Stimulated activated CD8-positive, alpha-beta memory T cell treated with anti-CD3 and anti-CD28 coated beads, Interleukin-7, amount 100 ng/mL, for 48 hours (primary cell): ENCODE measurements around the gene GBA3.

Experiments
- DNase-seq, 2 donors: peaks; one replicate each; pipeline ENCODE4 v3.0.0-alpha.2; 2020; ENCODE audit warnings: low read depth in 1 of 2; ENCODE audit errors: extremely low read depth in 1 of 2

Gene GBA3

DNA sequence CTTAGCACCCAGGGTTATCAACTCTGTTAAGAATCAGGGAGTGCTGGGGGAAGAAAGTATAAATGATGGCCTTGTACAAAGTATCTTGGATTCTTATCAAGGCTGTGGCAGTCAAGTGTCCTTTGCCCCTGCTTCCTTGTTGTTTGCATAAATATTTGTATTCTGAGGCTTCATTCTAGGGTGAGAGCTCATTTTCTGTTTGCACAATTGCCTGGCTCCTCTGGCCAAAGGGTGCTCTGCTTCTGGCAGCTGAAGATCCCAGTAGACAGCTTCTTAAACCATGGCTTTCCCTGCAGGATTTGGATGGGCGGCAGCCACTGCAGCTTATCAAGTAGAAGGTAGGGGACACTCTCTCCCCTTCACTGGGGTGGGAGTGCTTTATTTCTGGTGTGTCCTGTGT lies at the start of gene GBA3:
Gene GBA3 (plus strand): TSS at position 202 of the 400 bp plus-strand sequence.
- DNase-seq: no peak

DNA sequence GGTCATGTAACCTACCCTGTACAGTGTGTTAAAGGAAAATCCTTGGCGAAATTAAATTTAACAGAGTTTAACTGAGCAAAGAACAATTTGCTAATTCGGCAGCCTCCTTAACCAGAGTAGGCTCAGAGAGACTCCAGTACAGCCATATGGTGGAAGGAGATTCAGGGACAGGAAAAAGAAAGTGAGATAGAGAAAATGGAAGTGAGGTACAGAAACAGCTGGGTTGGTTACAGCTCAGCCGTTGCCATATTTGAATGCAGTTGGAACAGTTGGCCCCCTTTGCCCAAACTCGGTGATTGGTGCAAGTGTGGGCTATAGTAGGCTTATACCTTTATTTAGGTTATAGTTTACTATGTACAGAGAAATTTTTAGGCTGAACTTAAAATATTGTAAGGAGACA lies 48.8 kb upstream of the GBA3 start:
- DNase-seq: no peak

DNA sequence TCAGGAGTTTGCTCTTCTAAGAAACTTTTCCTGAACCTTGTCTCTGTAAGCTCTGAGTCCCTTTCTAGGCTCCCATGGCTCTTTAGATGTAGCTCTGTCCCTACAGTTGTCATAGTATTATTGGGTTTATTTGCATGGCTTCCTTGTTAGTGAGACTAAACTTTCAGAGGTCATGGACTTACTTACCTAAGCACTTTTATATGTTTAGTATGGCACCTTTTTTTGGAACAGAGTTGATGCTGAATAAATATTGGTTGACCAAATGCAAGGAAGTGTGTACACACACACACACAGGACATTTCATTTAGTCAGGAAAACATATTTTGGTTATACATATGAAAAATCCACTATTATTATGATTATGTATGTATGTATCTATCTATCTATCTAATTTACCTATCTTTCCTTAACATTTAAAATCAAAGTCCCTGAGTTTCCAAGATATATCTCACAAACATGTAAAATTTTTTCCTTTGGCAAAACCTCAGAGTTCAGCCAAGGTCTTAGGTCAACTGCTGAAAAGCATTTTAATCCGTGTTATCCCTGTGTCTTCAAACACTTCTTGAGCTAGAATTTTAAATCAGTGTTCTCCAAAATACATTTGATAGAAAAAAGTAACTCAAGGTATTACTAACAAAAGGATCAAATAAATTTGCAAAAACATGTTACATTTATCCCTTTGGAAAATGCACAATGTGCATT lies 47.1 kb upstream of the GBA3 start:
- DNase-seq: no peak

DNA sequence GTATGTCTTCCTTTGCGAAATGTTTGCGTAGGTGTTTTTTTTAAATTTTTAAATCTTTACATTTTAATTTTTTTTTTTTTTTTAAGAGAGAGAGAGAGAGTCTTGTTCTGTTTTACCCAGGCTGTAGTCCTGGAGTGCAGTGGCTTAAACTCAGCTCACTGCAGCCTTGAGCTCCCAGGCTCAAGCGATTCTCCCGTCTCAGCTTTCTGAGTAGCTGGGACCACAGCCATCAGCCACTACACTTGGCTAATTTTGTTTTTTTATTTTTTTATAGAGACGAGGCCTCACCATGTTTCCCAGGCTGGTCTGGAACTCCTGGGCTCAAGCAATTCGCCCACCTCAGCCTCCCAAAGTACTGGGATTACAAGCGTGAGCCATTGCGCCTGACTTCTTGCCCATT lies 43.7 kb upstream of the GBA3 start:
- DNase-seq: no peak

DNA sequence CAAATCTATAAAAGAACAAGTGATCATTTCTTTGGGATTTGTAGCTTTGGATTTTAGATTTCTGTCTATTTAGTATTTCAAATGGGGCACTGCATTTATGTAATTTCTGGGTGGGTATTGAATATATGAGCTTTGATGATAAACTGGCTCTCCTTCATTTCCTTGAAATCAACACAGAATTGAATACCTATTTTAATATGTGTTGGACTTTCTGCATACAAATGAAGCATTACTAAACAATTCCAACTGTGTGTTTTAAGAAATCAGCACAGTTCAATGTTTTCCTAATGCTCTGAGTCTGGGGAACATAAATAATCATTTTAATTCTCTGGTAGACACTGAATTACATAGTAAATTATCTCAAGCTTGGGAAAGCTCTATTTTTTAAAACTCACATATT lies 42.0 kb upstream of the GBA3 start:
- DNase-seq: no peak

DNA sequence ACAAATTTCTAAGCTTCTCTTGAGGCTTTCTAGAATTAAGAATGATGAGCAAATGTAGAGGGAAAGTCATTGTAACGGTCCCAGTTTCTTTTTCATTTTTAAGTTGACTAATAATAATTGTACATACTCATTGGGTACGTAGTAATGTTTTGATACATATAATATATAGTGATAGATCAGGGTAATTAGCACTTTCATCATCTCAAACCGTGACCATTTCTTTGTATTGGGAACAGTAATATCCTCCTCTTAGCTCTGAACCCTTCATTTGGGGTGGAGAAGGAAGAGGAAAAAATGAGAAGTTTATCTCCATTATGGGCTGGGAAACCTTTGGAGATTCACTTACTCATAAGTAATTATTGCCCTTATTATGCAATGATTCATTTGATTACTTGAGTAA lies 39.0 kb upstream of the GBA3 start:
- DNase-seq: no peak

DNA sequence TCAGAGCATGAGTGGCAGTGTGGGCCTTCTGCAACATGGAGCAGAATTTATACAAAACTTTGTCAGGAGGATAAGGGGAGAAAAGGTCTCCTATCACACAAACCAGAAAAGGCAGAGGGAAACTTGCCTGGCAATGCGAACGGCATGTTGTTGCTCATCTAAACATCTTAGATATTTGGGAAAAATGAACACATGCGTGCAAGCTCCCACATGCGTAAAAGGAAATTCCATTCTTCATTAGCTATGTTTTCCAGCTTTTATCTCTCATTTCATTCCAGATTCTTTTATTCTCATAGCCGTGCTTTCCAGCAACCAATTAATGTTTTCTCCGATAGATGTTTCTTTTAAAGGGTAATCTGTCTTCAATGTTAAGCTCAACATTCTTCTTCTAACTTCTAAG lies 31.3 kb upstream of the GBA3 start:
- DNase-seq: no peak

DNA sequence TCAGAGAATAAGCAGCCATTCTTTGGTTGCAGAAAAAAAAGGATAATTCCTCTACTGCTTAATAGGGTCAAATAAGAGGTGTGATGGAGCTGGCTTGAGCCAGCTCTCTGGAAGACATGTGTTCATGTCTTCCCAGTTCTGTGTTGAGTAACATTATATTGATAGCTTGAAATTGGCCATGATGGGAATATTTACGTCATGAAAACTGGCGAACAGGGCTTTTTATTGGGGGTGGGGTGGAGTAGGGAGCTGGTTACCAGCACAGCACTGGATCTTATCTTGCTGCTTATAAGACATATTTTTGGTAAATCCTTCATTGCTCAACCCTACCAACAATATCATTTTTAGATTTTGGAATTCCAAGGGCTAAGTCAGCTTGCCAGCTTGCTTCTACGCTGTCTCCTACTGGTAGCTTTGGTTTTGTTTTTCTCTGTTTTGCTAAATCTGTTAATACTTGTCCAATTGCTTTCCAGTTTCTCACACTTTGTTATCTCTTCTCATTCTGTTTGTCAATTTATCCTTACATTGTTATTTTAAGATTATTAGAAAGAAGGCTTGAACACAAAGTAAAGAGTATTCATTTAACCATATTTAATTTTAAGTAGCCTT lies 25.3 kb upstream of the GBA3 start:
- no peak for DNase-seq

DNA sequence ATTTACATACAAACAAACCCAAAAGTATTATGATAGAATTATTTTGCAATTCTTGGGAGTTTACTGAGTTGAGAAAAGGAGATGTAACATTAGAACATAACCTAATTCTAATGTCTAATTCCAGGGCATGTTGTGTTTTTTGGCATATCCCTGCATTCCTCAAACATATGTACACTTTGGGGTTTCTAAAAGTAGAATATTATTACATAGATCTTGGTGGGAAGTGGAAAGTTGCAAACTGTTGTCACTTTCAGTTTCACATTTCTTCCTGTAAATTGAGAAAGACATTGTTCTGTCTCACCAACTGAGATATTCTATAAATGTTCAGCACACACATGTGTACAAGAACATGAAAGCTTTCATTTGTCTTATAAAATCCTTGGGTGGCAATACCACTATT lies 24.4 kb upstream of the GBA3 start:
- no peak for DNase-seq

DNA sequence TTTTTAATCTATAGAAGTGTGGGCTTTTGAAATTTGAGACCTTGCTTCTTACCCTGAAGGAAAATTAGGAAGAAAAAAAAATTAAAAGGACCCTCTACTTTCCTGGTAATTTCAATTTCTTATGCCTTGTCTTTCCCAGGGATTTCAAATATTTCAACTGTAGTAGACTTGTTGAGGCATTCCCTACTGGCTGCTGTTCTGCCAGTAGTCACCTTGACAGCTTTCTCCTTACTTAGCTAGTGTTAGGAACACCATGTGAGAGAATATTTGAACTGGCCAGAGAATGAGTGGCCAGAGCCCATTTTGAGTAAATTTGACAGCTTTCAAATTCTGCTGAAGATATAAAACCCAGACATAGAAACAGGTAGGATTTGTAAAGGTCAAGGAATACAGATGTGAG lies 24.0 kb upstream of the GBA3 start:
- DNase-seq: no peak

DNA sequence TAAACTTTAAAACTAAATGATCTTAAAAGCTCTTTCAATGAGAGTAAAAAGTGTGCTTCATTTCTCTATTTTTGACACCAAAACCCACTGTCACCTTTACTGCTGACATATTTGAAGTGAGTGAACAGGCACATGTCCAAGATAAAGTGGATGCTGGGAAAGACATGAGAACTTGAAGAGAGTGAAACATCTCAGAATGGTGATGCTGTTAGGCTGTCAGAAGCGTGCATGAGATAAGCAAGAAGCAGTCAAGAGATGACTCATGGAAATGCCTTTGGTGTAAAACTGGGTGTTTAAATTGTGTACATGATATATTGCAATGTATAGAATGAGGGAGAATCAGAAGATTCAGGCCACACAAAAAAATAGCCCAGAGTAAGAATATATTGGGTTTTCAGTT lies 21.8 kb upstream of the GBA3 start:
- no peak for DNase-seq

DNA sequence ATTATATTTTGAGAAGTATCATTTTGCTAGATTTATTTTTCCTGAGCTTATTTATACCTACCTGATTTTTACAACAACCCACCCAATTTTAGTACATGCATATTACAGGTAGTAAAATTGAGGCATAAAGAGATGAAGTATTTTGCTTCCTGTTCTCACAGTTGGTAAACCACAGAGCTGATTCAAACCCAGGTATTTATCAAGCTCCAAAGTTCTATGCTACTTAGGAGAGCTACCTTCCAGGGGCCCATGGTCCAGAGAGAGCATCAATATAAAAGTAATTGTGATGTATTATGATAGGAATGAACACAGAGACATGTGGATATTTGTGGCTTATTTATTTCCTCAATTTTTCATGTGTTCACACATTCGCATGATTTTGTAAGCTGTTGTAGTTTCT lies 20.2 kb upstream of the GBA3 start:
- DNase-seq: no peak

DNA sequence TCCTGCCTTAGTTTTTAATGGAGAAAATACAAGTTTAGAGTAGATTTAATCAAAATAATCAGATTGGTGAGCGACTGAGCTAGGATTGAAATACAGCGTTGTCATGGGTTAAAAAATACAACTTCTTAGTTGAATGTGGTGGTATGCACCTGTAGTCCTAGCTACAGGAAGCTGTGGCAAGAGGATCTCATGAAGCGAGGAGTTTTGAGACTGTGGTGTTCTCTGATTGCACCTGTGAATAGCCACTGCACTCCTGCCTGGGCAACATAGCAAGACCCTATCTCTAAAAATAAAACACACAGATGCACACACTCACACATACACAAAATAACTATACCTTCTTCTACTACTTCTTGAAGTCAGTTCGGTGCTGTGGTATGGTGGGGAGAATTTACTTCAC lies 19.8 kb upstream of the GBA3 start:
- DNase-seq: no peak

DNA sequence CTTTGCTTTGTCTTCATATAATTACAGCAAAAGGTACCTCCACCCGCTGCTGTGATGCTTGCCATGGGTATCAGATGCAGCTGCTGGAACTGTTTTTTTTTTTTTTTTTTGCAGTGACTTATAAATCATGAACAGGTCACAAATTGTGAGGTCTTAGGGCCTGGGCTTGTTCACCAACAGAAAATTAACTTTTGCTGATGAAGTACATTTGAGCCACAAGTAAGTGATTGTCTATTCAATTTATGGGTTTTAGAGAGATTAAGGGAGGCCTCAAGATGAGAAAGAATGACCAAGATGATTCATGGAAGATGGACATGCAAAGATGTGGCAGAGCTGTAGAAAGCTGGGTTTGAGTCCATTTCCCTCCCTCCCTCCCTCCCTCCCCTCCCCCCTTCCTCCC lies 18.0 kb upstream of the GBA3 start:
- DNase-seq: no peak

DNA sequence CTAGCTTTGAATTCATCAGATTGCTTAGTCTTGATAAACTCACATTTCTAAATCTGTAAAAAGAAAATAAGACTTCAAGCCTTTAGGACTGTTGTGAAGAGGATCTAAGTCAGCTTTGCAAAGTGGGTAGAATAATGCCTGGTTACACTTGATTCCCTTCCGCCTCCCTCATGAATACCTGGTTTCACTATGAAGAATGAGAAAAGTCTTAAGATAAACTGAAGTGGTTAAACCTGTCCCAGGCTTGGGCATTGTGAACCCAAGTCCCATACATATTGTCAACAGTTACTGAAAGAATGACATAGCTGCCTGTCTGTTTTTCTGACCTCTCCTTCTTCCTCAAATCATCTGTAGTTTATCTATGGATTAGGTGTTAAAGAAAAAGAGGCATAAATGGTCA lies 16.7 kb upstream of the GBA3 start:
- DNase-seq: no peak

DNA sequence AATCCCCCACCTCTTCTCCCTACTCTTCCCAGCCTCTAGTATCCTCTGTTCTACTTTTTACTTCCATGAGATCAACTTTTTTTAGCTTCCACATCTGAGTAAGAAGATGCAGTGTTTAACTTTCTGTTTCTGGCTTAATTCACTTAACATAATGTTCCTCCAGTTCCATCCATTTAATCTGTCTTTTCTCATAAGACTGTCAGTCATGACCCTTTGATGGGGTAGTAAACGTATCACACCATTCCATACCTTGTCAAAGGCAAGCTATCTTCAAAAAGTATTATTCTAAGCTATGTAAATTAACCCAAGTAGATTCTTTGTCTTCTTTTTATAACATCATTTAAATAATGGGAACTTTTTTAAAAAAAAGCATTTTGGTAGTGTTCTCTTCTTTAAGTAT lies 15.0 kb upstream of the GBA3 start:
- DNase-seq: no peak

DNA sequence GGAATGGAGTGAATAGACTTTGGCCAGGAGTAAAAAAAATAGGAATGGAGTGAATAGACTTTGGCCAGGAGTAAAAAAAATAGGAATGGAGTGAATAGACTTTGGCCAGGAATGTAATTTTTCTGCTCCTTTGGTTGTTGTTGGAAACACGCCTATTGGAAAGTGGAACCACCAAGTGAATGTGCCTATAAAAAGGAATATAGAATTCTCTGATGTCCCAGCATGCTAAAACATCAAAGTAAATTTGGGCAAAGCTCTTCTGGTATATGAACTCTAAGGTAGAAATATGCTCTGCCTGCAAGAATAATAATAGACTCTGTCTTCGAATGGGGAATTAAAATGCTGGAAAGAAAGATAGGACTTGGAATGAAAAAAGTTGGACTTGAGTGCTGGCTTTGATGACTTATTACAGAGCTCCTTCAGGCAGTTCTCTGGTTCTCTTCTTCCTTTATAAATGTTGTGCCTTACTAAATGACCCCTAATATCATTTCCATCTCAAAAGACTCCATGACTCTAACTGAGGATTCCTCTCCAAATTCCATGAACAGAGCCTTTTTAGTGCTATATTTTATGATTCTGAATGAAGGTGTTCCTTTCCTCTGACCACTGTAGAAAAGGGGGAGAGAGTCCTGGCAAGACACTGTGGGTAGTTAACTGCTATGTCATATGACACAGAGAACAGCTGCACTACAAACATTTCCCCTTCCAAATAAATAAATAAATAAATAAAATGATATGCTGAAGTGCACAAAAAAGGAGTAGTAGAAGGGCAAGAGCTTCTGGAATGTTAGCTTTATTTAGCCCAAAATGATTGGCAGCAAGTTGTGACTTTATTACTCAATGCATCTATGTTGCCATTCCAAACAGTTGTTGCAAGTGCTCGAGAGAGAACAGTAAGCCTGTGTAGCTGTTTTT lies 13.5 kb upstream of the GBA3 start:
- DNase-seq: no peak

DNA sequence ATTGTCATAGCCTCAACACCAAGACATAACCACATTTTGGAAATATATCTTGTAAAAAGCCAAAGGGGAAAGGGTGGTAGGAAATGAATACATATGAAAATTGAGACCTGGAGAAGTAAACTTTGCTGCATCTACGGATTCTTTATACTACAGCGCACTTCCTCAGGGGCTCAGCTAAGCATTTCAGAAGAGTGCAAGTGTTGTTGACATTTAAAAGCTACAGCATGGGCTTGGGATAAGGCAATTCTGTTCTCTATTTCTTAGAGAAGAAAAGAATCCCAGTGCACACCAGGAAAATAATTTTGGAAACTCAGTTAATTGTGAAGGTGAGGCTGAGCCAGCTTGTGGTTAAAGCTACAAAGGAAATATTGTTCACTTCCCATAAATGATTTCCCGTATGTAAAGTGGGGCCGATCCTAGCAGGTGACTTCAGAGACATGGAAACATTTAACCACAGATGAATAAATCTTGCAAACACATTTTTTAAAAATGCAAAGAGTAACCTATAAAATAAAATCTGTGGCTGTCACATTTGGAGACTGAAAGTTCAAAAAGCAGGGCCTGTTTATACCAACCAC lies 12.6 kb upstream of the GBA3 start:
- no peak for DNase-seq

DNA sequence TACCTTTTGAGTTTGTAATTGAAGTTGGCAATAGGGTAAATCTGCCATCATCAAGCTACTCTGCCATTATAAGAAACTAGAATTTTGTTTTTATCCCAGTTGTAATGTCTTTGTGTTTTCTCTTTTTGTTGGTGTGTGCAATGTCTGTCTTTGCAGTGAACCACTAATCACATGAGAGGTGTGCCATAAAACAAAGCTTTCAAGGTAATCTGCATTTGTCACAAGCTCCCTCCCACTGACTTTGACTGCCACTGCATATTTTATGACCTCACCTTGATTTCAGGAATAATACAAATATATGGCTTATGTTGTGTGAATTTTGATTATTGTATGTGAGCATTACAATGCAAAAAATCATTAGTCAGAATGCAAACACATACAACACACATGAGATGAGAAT lies 9.0 kb upstream of the GBA3 start:
- no peak for DNase-seq

DNA sequence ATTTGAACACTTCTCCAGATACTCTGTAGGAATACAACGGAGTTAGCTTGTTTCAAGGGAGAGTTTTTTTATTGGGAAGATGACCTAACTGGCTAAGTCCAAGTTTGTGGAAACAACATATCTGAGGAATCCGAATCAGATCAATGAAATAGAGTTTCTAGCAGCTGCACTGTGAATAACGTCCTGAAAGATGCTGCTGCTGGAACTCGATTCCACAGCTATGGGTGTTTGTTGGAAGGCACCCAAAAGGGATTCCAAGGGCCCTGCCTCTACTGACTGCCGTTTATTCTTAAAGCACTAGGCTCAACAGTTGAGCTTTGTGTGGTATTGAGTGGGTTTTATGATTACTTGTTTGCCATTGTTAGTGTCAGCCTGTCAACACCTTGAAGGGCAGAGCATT lies 6.6 kb upstream of the GBA3 start:
- no peak for DNase-seq

DNA sequence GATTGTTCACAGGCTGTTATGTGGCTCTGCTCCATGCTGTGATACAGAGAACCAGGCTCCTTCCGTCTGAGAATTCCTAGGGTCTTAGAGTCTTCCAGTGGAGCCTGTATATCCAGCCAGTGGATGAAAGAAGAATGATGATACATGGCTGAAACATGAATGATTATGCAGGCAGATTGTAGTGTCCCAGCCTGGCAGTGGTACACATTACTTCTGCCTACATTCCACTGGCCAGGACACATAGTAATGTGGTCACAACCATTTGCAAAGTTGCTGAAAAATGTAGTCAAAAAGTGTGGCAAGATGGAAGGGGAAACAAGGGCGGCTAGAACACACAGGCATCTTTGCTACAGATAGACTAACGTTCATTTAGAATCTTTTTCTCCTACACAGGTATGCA lies 4.5 kb upstream of the GBA3 start:
- no peak for DNase-seq

DNA sequence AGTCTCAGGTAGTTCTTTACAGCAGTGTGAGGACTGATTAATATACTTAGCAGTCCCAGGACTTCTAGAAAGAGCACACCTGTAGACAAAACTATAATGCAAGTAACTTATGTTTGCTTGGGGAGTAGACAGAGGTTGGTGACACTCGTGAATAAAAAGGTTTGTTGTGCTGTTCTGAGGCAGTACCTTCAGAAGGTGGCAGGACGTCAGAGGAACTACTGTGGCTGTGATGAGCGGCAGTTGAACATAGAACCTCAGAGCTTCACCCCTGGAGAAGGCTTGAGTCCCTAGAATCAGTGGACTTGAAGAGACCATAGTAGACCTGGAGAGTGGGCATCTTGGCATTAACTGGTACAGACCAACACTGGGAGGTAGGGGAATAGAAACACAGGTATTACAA lies 3.3 kb upstream of the GBA3 start:
- DNase-seq: no peak
